ENCODE results near the gene ZNF488.

The ZNF488 gene, protein sequence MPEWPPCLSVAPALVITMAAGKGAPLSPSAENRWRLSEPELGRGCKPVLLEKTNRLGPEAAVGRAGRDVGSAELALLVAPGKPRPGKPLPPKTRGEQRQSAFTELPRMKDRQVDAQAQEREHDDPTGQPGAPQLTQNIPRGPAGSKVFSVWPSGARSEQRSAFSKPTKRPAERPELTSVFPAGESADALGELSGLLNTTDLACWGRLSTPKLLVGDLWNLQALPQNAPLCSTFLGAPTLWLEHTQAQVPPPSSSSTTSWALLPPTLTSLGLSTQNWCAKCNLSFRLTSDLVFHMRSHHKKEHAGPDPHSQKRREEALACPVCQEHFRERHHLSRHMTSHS

DNA sequence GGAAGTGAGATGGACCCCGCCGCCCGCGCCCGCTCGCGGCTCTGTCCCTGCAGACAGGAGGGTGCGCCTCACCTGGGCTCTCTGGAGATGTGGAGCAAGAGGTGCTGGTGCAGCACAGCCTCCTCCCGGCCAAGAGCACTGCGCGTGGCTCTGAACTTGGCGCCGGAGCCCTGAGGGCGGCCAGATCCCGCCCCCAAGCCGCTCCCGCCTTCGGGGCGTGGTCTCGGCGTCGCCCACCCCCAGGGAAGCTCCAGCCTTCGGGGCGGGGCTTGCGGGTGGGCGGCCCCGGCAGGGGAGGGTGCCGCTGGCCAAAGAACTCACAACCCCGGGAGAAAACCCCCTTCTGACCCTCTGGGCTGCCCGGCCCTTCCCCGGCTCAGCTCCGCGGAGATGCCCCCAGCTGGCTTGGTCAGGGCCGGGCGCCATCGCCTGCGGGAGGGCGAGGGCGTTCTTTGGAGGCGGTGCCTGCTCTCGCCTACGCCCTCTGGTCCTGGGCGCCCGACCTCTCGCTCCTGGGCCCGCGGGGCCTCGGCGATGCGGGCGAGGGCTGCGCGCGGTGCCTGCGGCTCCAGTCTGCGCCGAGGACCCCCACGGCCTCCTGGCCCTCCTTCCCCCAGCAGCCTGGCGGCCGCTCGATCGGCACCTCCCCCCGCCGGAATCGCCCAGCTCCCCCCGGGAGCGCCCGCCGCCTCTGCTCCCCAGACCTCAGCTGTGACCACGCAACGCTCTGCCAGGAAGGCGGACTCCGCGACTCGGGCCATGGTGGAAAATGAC lies at the start of gene ZNF488:
ZNF488 (minus strand) TSS at position 146 of the 774 bp plus-strand sequence. CDS start 15,464 bp downstream, outside the sequence.
- peak; percentile 93 for DNase-seq (ENCODE audit: low spot score)

DNA sequence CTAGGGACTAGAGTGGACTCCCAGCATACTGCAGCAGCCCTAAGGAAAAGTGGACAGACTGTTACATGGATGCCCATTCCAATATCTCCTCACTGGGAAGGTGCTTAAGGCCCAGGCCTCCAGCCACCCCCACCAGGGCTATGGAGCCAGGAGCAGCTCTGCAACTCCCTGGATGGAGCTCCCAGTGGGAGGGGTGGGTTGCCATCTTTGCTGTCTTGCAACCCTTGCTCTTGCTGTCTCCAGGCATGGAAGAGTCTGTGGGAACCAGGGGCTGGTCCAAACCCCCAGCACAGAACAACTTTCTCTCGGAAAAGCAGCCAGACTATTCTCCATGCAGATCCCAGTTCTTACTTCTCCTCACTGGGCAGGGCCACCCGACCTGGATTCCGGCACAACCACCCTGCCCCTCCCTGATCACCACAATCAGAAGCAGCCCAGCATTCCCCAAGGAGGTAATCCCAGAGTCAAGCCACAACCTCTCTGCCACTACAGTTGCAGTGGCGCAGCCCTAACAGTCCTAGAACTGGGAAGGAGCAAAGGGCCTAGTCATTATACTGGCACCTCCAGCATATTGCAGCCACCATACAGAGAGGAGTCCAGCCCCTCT lies 41.8 kb upstream of the ZNF488 start:
- DNase-seq (ENCODE audit: low spot score) = no peak

DNA sequence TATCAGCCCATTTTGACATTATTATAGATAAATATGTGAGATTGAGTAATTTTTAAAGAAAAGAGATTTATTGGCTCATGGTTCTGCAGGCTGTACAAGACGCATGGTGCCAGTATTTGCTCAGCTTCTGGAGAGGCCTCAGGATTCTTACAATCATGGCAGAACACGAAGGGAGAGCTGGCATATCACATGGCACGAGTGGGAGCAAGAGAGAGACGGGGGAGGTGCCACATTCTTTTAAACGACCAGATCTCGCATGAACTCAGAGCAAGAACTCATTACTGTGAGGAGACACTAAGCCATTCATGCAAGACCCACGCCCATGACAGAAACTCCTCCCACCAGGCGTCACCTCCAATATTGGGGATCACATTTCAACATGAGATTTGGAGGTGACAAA lies 40.1 kb upstream of the ZNF488 start:
- no peak for DNase-seq (ENCODE audit: low spot score)

DNA sequence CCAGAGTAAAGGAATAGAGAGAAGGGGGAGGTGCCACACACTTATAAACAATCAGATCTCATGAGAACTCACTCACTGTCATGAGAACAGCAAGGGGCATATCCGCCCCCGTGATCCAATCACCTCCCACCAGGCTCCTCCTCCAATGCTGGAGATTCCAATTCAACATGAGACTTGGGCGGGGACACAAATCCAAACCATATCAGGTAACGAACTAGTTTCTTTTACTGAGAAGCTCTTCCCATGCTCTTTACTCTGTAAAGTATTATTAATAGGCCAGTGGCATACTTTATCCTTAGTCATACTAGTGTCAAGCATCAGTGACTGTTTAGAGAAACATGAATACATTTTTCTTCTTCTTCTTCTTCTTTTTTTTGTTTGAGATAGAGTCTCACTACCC lies 39.4 kb upstream of the ZNF488 start:
- DNase-seq (ENCODE audit: low spot score) = no peak

DNA sequence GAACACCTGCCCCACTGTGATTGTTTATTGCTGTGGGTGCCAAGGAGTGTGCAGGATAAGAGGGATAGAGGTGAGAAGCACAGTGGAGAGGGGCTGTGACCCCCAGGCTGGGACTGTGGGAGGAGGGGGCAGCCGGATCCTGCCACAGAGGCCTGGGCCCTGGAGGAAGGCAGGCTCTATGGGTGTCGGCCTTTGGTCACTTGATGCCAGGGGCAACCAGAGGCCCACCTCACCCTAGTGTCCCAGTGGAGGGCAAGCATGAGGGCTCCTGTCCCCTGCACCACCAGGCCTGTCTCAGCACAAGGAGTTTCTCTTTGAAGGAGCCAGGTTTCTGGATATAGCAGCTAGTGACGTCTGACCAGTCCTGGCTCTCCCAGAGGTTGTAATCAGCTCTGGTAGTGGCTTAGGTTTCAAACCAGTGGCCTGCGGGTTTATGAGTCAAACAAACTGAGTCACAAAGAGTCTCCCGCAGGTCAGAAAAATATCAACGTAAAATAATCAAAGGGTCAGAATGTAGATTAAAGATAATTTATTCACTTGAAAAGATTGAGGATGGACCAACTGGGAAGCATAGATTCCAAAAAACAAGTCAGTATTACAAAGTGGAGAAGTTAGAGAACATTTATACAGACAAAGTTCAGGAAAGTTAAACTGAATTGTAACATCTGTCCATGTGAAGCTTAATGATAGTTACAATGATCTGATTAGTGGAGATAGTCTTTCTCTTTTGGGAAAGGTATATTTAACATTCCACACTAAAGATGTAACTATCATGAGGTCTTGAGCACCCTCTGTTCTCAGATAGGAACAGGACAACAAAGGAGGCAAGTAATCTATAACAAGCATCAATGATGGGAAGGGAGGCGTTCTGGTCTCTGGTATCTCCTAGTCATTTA lies 37.2 kb upstream of the ZNF488 start:
- DNase-seq (ENCODE audit: low spot score) = no peak

DNA sequence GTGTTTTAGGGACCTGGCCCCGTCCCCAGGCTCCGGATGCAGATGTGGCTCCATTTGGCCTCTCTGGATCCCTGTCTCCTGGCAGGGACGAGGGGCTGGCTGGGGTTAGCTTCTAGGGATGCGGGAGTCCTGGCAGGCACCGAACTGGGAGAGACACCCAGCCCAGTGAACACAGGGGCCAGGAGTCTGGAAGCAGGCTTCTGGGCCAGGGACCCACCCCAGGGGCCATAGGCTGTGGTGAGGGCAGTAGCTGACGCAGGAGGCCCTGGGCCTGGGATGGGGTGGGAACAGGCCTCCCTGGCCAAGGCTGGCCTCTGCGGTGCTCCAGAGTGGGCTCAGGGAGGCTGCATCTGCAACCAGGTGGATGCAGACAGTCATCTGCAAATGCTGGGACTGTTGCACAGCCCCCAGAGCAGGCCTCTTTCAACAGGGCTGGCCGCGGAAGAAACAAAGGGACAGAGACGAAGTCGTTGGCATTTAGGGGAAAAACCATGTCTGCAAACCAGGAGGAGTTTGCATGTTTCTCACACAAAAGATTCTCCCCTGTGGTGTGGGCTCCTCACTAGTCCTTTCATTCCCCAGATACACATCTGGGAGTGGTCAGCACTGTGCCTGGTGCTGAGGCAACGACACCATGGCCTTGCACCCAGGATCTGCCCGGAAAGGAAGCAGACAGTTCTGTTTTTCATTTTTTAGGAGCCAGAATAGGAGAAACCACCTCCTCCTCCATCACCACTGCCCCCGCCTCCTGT lies 36.4 kb upstream of the ZNF488 start:
- DNase-seq (ENCODE audit: low spot score) = no peak

DNA sequence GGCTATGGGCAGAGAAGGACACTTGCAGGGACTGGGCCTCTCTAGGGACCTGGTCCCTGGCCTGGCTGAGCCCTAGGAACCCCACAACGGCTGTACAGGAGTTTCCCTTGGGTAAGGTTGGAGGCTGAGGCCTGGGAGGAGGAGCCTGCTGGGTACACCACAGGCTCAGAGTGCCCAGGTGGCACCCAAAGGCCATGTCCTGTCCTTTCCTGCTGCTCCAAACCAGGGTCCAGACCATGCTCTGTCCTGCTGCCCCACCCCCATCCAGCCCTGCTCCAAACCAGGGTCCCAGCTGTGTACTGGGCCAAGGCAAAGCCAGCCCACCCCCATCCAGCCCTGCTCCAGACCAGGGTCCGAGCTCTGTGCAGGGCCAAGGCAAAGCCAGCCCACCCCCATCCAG lies 35.3 kb upstream of the ZNF488 start:
- DNase-seq (ENCODE audit: low spot score) = no peak

DNA sequence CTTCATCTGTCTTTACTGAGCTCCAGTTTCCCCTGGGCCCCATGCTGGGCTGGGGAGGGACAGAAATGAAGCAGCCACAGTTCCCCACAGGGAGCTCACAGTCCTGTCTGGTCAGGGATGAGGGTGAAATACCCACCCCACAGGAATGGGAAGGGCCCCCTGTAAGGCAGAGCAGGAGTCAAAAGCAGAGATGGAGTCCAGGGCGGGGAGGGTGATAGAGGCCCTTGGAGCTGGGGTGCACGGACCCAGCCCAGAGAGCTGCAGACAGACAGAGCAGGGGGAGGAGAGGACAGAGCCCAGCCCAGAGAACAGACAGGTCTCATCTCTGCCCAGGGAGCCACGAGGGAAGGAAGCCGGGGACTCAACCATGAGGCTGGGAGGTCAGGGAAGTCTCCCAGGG lies 34.9 kb upstream of the ZNF488 start:
- no peak for DNase-seq (ENCODE audit: low spot score)

DNA sequence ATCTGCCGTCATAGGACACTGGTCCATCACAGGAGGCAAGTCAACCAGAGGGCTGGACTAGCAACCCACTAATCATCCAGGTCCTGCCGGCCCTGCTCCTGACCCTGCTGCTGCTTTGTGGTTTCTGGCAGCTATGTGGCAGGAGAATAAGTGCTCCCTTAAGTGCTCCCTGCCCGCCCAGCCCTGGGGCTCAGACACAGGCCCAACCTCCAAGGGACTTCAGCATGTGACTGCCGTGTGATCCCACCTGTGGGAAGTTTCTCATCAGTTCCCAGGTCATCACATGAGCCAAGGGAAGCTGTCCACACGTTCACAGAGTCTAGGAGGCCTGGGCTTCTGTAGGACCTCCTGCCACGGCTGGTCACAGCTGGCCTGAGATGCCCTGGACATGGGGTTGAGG lies 34.2 kb upstream of the ZNF488 start:
- no peak for DNase-seq (ENCODE audit: low spot score)

DNA sequence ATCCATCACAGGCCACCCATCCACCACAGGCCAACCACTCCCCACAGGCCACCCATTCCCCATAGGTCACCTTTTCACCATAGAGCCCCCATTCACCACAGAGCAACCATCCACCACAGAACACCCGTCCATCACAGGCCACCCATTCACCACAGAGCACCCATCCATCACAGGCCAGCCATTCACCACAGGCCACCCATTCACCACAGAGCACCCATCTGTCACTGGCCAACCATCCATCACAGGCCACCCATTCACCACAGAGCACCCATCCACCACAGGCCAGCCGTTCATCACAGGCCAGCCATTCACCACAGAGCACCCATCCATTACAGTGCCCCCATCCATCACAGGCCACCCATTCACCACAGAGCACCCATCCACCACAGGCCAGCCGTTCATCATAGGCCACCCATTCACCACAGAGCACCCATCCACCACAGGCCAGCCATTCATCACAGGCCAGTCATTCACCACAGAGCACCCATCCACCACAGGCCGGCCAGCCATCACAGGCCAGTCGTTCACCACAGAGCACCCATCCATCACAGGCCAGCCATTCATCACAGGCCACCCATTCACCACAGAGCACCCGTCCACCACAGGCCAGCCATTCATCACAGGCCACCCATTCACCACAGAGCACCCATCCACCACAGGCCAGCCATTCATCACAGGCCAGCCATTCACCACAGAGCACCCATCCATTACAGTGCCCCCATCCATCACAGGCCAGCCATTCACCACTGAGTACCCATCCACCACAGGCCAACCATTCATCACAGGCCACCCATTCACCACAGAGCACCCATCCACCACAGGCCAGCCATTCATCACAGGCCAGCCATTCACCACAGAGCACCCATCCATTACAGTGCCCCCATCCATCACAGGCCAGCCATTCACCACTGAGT lies 32.5 kb upstream of the ZNF488 start:
- DNase-seq (ENCODE audit: low spot score) = peak; percentile 37

DNA sequence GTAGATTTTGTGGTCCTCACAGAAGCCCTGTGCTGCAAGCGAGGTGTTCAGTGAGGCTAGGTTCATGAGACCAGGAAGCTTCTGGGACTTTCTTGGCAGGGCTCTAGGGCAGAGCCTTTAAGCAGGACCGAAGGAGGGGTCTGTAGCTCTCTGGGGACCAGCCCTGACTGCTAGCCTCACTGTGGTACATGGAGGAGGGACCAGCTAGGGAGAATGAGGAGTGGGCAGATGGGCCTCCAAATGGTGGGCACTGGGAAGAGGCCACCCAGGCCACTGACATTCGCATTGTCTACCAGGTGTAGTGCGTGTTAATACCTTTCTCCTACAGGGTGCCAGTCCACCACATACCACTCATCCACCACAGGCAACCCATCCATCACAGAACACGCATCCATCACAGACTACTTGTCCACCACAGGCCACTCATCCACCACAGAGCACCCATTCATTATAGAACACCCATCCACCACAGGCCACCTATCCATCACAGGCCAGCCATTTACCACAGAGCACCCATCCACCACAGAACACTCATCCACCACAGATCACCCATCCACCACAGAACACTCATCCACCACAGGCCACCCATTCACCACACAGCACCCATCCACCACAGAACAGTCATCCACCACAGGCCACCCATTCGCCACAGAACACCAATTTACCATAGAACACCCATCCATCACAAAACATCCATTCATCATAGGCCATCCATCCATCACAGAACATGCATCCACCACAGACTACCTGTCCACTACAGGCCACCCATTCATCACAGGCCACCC lies 31.6 kb upstream of the ZNF488 start:
- no peak for DNase-seq (ENCODE audit: low spot score)

DNA sequence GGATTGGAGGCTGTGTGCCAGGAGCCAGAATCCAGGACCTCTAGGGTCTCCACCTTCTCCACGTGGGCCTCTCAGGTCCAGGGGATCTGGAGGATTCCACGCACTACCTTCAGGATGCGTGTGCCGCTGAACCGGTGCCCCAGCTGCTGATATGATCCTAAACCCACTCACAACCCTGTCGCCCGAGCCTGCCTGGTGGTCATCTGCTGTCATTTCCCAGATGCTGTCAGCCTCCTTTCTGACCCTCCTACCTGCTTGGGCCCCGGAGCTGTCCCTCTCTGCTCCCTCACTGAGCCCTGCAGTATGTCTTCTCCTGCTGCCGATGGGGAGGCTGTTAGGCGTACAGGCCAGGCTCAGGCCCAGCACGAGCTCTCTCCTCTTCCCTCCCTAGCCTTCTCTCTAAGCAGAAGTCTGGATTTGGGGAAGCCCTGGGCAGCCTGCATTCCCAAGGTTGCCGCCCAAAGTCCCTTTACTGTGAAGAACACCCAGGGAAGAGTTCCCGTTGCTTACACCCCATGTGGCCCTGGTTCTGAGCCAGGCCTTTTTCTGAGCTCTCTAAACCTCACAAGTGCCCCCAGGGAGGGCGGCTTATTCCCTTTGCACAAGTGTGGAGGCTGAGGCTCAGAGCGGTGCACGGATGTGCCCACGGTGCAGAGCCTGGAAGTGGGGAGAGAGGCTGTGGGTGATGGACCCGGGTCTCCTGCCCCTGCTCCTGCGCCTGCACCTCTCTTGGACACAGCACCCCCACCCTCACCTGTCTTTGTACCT lies 30.8 kb upstream of the ZNF488 start:
- no peak for DNase-seq (ENCODE audit: low spot score)

DNA sequence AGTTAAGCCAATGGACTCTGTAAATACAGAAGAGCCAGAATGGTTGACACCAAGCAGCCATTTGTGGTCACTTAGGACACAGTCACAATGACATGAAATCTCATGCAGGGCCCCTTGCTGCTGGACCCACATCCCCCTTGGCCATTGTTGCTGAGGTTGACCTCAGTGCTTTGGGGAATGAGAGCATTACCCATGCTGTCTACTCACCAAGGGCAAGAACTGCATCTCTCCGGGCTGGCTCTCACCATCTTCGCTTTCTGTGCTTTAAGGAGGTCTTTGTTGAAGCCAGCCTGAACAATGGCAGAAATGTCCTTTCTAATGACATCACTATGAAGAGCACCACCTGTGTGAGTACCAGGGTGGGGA lies 30.1 kb upstream of the ZNF488 start:
- no peak for DNase-seq (ENCODE audit: low spot score)

DNA sequence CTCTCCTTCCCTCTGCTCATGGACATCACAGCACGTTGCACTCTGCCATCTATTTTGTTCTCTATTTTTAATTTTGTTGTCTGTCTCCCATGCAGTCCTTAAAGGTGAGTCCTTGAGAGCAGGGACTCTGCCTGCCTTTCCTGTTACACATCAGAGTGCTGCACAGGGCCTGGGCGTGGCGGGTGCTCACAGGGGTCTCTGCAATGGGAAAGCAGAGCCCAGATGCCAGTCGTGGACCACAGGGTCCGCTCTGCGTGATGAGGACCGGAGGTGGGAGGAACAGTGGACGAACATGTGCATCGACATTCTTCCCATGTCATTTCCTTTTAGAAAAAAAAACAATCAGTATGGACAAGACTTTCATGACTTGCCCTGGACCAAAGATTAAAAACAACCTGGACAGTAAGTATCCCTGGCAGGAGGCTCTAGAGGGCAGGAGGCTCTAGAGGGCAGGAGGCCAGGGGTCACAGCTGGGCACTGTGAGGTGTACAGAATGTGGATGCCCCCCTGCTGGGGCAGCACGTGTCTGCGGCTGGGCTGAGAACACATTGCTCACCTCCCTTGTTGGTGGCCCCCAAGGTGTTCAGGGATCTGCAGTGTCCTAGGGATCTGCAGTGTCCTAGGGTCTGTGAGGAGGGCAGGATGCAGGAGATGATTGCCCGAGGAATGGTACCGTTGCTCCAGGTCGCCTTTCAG lies 29.6 kb upstream of the ZNF488 start:
- no peak for DNase-seq (ENCODE audit: low spot score)

DNA sequence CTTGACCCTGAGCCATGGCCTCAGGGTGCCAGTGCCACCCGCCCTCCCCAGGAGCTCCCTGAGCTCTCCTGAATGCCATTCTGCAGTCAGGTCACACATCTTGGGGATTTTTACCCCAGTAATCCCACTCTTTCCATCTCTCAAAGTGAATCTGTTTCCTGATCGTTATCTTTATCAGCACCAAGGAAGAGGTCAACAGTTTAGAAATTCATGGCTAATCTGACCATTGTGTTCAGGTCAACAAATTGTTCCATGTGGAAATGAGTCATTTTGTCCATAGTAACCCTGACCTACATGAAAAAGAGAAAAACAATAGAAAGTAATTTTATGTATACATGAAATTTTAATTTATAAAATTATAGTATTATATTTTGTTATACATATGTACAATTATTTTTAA lies 28.8 kb upstream of the ZNF488 start:
- DNase-seq (ENCODE audit: low spot score) = no peak

DNA sequence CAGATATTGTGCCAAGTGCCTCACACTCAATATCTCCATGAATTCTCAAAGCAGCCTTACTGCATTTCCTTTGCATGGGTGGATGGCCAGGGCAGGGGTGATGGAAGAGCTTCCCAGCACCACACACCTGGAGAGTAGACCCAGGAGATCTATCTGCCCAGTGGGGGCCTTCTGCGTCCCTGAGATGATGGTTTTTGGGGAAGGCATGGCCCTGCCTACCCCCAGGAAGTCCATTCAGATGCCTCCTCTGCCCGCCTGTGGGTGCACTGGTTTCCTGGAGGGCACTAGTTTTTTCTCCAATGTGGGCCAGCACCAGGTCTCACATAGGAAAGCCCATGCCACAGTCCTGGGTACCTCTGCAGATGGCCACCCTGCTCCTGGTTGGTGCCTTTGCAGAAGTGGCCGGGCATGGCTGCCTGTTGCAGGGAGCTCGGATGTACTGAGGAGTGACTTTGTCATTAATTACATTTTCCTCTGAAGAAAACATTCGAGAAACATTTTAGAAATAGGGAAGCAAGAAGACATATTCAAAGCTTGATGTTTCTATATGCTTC lies 28.2 kb upstream of the ZNF488 start:
- DNase-seq (ENCODE audit: low spot score) = no peak

DNA sequence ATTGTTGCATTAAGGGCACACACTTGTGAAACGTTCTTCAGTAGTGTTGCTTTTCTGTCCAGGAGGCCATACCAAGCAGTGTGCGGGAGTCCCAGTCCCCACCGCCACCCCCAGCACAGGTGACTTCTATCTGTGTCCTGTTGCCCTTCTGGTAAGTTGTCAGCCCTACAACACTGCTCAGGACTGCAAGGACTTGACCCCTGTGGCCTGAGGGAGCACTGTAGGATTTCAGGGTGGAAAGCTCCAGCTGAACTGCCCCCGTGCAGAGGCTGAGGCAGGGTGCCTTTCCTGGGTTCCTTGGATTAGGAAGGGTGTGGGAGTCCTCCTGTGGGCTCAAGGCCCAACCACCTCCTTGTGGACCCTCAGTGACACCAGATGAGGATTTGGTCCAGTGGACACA lies 26.8 kb upstream of the ZNF488 start:
- no peak for DNase-seq (ENCODE audit: low spot score)

DNA sequence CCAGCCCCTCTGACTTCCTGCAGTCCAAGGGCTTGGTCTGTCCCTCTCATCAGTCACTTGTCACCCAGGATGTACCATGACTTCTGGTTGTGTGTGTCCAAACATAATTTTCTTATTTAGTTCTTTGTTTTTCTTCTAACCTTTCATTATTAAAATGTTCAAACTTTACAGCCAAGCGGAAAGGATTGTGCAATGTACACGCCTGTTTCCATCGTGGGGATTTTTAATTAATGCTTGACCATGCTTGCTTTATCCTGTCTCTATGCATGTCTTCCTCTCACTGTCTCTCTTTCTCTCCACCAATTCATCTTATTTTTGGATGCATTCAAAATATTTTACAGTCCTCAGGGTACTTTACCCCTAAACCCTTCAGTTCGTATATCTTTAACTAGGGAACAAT lies 26.2 kb upstream of the ZNF488 start:
- no peak for DNase-seq (ENCODE audit: low spot score)
